ENCODE data around the gene JMJD6.

DNA sequence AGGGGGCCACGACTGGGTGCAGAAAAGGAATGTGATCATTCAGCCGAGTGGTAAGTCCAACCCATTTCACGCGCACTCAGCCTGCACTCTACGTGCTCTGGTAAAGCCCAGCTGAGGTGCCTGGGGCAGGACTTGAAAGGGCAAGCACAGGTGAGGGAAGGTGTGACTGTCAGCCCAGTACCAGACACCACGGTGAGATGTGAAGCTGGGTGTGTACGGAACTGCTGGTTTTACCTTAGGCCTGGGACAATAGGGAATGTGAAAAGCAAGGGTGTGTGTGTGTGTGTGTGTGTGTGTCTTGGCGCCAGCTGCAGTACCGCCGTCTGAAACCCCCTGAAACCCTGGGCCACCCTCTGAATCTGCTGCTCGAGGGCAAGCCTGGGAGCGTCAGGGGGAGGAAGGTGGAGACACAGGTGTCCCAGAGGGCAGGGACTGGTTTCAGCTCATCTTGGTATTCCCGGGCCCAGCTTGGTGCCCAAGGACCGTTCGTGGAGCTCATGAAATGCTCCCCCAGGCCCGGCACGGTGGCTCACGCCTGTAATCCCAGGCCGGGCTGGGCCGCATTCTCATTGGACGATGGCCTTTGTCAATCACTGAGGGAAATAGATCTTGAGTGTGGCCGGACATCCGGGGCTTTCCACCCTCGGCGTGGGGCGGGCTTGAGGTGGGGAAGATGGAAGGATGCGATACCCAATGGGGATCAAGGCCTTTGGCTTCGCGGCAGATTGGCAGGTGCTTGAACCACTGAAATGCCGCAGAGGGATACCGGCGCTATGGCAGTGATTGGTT is 55.1 kb downstream of the JMJD6 start:
- TF ChIP-seq, protein P1, sequence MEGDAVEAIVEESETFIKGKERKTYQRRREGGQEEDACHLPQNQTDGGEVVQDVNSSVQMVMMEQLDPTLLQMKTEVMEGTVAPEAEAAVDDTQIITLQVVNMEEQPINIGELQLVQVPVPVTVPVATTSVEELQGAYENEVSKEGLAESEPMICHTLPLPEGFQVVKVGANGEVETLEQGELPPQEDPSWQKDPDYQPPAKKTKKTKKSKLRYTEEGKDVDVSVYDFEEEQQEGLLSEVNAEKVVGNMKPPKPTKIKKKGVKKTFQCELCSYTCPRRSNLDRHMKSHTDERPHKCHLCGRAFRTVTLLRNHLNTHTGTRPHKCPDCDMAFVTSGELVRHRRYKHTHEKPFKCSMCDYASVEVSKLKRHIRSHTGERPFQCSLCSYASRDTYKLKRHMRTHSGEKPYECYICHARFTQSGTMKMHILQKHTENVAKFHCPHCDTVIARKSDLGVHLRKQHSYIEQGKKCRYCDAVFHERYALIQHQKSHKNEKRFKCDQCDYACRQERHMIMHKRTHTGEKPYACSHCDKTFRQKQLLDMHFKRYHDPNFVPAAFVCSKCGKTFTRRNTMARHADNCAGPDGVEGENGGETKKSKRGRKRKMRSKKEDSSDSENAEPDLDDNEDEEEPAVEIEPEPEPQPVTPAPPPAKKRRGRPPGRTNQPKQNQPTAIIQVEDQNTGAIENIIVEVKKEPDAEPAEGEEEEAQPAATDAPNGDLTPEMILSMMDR (IDR thresholded peaks at IDR 0.05), result no peak
- TF ChIP-seq POLR2A (IDR thresholded peaks at IDR 0.05), result peak in 1 of 2 donors; percentile 6

Data from Peyer's patch (tissue), 4 donors.